Measurements from ENCODE around the gene POR.

The POR gene

DNA sequence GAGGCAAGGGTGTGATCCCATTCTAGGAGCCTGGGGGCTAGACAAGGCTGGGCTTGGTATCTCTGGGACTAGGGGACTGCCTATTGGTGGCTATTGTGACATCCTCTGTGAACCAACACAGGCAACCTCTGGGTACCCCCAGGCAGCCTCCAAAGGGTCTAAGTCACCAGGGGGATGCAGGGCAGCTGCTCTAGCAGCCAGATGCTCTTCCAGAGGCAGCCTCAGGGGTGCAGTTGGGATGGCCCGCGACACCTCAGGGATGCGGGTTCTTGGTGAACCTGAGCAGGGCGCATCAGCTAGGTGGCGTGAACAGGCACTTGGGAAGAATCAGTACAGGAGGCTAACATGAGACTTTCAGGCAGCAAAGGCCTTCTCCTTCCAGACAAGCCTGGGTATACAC is 81.0 kb downstream of the POR start:
- no peak overlapping the region for H3K4me2 ChIP-seq (ENCODE audit: low read depth, low read length)
- no peak for DNase-seq
- H3K4me1 ChIP-seq (ENCODE audit: low read length), result no peaks in the 10 kb centered on the region
- no peaks in the 10 kb centered on the region for H3K79me2 ChIP-seq (ENCODE audit: low read length)
- no peaks in the 10 kb centered on the region for H3K27me3 ChIP-seq (replicated peaks; ENCODE audit: insufficient read depth, low read length)
- TF ChIP-seq EZH2phosphoT487 (IDR thresholded peaks at IDR 0.05; ENCODE audit: low read length), result no peak
- no peaks in the 10 kb centered on the region for H4K20me1 ChIP-seq (ENCODE audit: insufficient read depth, low read length)
- no peaks in the 10 kb centered on the region for H3K9me3 ChIP-seq (replicated peaks; ENCODE audit: insufficient read depth, low read length)
- H3K9ac ChIP-seq (ENCODE audit: low read length), result no peak overlapping the region
- no peak overlapping the region for H2AFZ ChIP-seq (ENCODE audit: low read length)
- H3K9me2 ChIP-seq (replicated peaks; ENCODE audit: insufficient read depth, low read length), result no peaks in the 10 kb centered on the region
- no peak overlapping the region for H3K27ac ChIP-seq (ENCODE audit: low read length)
- H3K4me3 ChIP-seq (ENCODE audit: low read length), result no peak overlapping the region
- H3F3A ChIP-seq (ENCODE audit: insufficient read depth, low read length), result no peaks in the 10 kb centered on the region
- H3K36me3 ChIP-seq (replicated peaks; ENCODE audit: insufficient read depth, low read length), result no peaks in the 10 kb centered on the region

DNA sequence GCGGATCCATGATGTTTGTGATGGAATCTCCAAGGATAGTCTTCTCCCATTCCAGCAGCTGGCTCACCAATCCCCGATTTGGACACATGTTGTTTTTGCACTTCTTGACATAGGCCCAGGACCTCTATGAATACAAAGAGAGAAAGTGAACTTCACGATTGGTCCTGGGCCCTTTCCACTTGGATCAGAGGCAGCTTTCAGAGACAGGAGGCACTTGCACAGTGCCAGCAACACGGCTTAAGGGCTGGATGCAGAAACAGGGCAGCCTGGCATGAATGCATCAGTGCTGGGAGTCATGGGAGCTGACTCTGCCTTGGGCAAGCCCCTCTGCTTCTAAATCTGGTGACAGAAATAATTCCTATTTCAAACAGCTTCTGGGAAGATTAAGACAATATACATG is 81.5 kb downstream of the POR start:
- Histone ChIP-seq H2AFZ (ENCODE audit: low read length) (no peak overlapping the region), H3K4me2 (ENCODE audit: low read depth, low read length) (no peak overlapping the region), H3K9me3 (replicated peaks; ENCODE audit: insufficient read depth, low read length) (no peaks in the 10 kb centered on the region), H3K36me3 (replicated peaks; ENCODE audit: insufficient read depth, low read length) (no peaks in the 10 kb centered on the region), H3F3A (ENCODE audit: insufficient read depth, low read length) (no peaks in the 10 kb centered on the region), H3K27me3 (replicated peaks; ENCODE audit: insufficient read depth, low read length) (no peaks in the 10 kb centered on the region), H4K20me1 (ENCODE audit: insufficient read depth, low read length) (no peaks in the 10 kb centered on the region), H3K79me2 (ENCODE audit: low read length) (no peaks in the 10 kb centered on the region), H3K9me2 (replicated peaks; ENCODE audit: insufficient read depth, low read length) (no peaks in the 10 kb centered on the region), H3K4me3 (ENCODE audit: low read length) (no peak overlapping the region), H3K4me1 (ENCODE audit: low read length) (no peaks in the 10 kb centered on the region), H3K9ac (ENCODE audit: low read length) (no peak overlapping the region), H3K27ac (ENCODE audit: low read length) (no peak overlapping the region)
- no peak for DNase-seq
- TF ChIP-seq, protein P1, sequence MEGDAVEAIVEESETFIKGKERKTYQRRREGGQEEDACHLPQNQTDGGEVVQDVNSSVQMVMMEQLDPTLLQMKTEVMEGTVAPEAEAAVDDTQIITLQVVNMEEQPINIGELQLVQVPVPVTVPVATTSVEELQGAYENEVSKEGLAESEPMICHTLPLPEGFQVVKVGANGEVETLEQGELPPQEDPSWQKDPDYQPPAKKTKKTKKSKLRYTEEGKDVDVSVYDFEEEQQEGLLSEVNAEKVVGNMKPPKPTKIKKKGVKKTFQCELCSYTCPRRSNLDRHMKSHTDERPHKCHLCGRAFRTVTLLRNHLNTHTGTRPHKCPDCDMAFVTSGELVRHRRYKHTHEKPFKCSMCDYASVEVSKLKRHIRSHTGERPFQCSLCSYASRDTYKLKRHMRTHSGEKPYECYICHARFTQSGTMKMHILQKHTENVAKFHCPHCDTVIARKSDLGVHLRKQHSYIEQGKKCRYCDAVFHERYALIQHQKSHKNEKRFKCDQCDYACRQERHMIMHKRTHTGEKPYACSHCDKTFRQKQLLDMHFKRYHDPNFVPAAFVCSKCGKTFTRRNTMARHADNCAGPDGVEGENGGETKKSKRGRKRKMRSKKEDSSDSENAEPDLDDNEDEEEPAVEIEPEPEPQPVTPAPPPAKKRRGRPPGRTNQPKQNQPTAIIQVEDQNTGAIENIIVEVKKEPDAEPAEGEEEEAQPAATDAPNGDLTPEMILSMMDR (IDR thresholded peaks at IDR 0.05; ENCODE audit: low read length), result no peak
- TF ChIP-seq EZH2phosphoT487 (IDR thresholded peaks at IDR 0.05; ENCODE audit: low read length) (no peak), EZH2 (optimal IDR thresholded peaks at IDR 0.05; ENCODE audit: low read depth, low read length) (no peak)

DNA sequence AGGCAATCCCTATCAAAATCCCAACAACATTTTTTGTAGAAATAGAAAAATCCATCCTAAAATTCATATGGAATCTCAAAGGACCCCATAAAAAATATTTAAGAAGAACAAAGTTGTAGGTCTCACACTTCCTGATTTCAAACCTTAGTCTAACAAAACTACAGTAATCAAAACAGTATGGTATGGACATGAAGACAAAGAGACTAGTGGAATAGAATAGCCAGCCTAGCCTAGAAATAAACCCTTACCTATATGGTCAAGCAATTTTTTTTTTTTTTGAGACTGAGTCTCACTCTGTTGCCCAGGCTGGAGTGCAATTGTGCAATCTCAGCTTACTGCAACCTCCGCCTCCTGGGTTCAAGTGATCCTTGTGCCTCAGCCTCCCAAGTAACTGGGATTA is 83.1 kb downstream of the POR start:
- H3F3A ChIP-seq (ENCODE audit: insufficient read depth, low read length), result no peaks in the 10 kb centered on the region
- no peak overlapping the region for H3K4me3 ChIP-seq (ENCODE audit: low read length)
- no peak for DNase-seq
- no peaks in the 10 kb centered on the region for H4K20me1 ChIP-seq (ENCODE audit: insufficient read depth, low read length)
- no peak overlapping the region for H3K9ac ChIP-seq (ENCODE audit: low read length)
- no peaks in the 10 kb centered on the region for H3K27me3 ChIP-seq (replicated peaks; ENCODE audit: insufficient read depth, low read length)
- no peaks in the 10 kb centered on the region for H3K9me2 ChIP-seq (replicated peaks; ENCODE audit: insufficient read depth, low read length)
- TF ChIP-seq EZH2 (optimal IDR thresholded peaks at IDR 0.05; ENCODE audit: low read depth, low read length) (no peak), EZH2phosphoT487 (IDR thresholded peaks at IDR 0.05; ENCODE audit: low read length) (no peak)
- TF ChIP-seq, protein P1 (IDR thresholded peaks at IDR 0.05; ENCODE audit: low read length), result no peak
- no peak overlapping the region for H3K27ac ChIP-seq (ENCODE audit: low read length)
- H3K4me1 ChIP-seq (ENCODE audit: low read length), result no peaks in the 10 kb centered on the region
- H3K36me3 ChIP-seq (replicated peaks; ENCODE audit: insufficient read depth, low read length), result no peaks in the 10 kb centered on the region
- no peak overlapping the region for H2AFZ ChIP-seq (ENCODE audit: low read length)
- no peaks in the 10 kb centered on the region for H3K79me2 ChIP-seq (ENCODE audit: low read length)
- no peak overlapping the region for H3K4me2 ChIP-seq (ENCODE audit: low read depth, low read length)
- no peaks in the 10 kb centered on the region for H3K9me3 ChIP-seq (replicated peaks; ENCODE audit: insufficient read depth, low read length)

DNA sequence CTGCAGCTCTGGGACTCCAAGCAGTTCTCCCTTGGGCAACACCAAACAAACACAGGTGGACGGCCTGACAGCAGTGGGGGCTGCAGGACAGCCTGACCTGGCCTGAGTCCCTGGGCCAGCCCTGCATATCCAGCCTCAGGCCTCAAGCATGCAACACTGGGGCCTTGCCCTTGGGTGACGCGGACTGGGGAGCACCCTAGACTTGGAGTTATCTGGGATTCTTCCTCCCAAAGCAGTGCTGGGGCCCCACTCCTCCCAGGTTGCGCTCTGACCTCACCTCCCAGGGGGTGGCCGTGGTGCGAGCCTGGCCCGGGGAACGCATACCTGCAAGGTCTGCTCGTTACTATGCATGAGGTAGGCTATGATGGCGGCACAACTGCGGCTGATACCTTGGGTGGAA is 85.6 kb downstream of the POR start:
- TF ChIP-seq EZH2 (optimal IDR thresholded peaks at IDR 0.05; ENCODE audit: low read depth, low read length) (no peak), EZH2phosphoT487 (IDR thresholded peaks at IDR 0.05; ENCODE audit: low read length) (no peak)
- TF ChIP-seq, protein P1 (IDR thresholded peaks at IDR 0.05; ENCODE audit: low read length), result no peak
- H3K4me3 ChIP-seq (ENCODE audit: low read length), result no peak overlapping the region
- H3F3A ChIP-seq (ENCODE audit: insufficient read depth, low read length), result no peaks in the 10 kb centered on the region
- H2AFZ ChIP-seq (ENCODE audit: low read length), result no peak overlapping the region
- H3K9ac ChIP-seq (ENCODE audit: low read length), result no peak overlapping the region
- no peak for DNase-seq
- no peaks in the 10 kb centered on the region for H3K27me3 ChIP-seq (replicated peaks; ENCODE audit: insufficient read depth, low read length)
- H3K4me1 ChIP-seq (ENCODE audit: low read length), result no peaks in the 10 kb centered on the region
- no peak overlapping the region for H3K27ac ChIP-seq (ENCODE audit: low read length)
- H3K9me3 ChIP-seq (replicated peaks; ENCODE audit: insufficient read depth, low read length), result no peaks in the 10 kb centered on the region
- H4K20me1 ChIP-seq (ENCODE audit: insufficient read depth, low read length), result no peaks in the 10 kb centered on the region
- no peak overlapping the region for H3K4me2 ChIP-seq (ENCODE audit: low read depth, low read length)
- H3K79me2 ChIP-seq (ENCODE audit: low read length), result no peaks in the 10 kb centered on the region
- no peaks in the 10 kb centered on the region for H3K9me2 ChIP-seq (replicated peaks; ENCODE audit: insufficient read depth, low read length)
- no peaks in the 10 kb centered on the region for H3K36me3 ChIP-seq (replicated peaks; ENCODE audit: insufficient read depth, low read length)
